Regular cardiac myocyte (primary cell): ENCODE data around the gene OTOP2. TPM values are rescaled to one million over a fixed set of nuclear protein-coding genes. Genes with fewer than 3 reads are reported as not detected.

ENCODE experiments used
- total RNA-seq: library from RNA; depleted of rRNA; stranded (reverse); fragments of >200 nt; gene quantifications from 2 replicates; pipeline ENCODE4 v1.2.3, GENCODE V29; 2014

Gene OTOP2
- not detected in 2 replicates for total RNA-seq

DNA sequence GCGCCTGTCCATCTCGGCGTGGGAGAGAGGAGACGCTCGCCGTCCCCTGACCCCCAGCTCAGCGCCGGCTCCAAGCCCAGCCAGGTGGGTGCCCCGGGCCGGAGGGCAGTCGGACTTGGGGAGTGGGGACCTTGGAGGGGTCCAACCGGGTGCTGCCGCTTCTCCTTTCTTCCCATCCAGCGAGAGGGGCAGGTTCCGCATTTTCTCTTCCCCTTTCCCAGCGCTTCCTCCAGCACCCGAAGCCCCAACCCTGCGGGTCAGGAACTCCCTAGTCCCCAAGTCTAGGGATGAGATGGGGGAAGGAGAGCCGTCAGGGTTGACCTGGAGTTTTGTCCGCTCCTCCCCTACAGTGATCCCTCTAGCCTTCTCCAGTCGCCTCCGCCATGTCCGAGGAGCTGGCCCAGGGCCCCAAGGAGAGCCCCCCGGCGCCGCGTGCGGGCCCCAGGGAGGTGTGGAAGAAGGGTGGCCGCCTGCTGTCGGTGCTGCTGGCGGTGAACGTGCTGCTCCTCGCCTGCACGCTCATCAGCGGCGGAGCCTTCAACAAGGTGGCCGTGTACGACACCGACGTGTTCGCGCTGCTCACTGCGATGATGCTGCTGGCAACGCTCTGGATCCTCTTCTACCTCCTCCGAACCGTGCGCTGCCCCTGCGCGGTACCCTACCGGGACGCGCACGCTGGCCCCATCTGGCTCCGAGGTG lies at the start of gene OTOP2:
OTOP2 (plus strand) TSS at position 24 of the 699 bp plus-strand sequence; CDS start at position 384, 360 bp downstream.

GRCh38 chr17:74892974-74893911 lies 30.8 kb upstream of the OTOP2 start, which contains the start of gene FADS6:
Gene FADS6 (minus strand): TSS chr17:74893633. CDS start chr17:74893595, 38 bp downstream.

GRCh38 chr17:74922694-74923537 lies 1.2 kb upstream of the OTOP2 start, which contains the start of gene USH1G:
Gene USH1G (minus strand): TSS chr17:74923255. CDS start chr17:74923073, 182 bp downstream.

DNA sequence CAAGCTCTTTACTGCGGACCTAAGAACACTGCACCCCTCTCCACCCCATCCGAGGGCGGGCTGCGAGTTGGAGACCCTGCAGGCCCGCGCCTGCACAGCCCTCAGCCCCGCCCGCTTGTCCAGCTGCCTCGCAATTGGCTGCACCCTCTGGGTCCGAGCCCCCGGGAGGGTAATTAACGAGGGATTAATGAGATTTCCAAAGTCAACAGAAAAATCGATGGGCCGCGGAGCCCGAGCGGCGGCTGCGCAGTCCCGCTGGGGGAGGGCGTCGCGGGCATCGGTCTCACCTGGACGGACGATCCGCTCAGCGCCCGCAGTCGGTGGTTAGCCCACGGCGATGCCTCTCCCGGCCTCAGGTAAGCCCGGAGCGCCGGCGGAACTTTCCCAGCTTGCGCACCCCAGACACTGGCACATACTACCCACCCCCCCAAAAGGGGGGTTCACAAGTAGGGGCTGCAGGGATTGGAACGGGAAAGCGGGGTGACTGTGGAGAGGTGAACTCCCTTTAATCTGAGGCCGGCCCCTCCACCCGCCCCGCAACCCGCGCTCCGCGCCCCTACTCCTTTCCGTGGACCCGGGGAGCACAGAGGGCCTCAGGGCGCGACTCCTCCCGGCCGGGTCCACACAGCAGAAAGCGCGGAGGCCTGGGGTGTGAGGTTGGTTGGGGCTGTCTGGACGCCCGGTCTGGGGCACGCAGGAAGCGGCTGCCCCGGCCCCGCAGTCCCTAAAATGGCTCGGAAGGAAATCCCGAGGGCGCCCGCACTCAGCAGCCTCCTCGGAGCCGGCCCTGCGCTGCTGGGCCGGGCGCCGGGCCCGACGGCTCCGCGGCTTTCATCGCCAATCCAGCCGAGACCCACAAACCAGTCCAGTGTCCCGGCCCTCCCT lies 11.8 kb downstream of the OTOP2 start, which contains the start of gene OTOP3:
OTOP3 (plus strand) TSS at position 314 of the 885 bp plus-strand sequence; CDS start at position 338, 24 bp downstream.

DNA sequence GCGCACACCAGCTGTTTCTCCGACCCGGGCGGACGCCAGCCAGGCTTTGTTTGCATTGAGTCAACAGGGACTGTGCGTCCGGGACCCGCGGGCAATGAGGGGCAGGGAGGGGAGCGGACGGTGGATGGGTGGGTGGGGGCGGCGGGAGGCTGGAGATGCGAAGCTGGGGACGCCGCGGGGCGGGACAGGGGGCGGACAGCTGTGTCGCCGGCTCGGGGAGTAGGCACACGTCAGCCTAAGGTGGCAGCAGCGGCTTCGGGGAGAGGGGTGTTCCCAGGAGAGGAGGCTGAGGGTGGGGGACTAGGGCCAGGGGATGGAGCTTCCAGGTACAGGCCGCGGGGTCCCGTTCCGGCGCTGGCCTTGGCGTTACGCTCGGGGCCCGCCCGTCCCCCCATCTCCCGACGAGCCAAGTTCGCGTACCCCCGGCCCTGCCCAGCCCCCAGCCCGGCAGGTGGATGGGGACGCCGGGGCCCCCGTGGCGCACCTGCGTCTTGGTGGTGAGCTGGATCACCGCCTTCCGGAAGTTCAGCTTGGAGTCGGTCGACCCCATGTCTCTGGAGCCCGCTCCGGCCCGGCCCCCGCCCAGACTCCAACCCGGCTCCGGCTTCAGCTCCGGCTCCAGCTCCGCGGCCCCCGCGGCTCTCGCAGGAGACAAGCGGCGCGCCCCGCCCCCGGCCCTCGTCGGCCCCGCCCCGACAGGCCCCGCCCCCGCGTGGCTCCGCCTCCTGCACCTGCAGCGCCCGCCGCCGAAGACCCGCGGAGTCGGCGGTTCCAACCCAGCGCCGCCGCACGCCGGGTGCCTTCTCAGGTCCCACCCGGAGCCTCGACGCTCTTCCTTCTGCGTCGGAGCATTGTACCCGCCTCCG lies 48.3 kb downstream of the OTOP2 start, which contains the start of gene HID1:
HID1 (minus strand) TSS at position 653 of the 866 bp plus-strand sequence; CDS start at position 550, 103 bp downstream.

Other genes with a start within 250 kb of the OTOP2 start
- not detected in 2 replicates for gene CD300LF, start 211.3 kb upstream of the OTOP2 start, total RNA-seq
- gene RAB37, start 187.0 kb upstream of the OTOP2 start, total RNA-seq: under 0.01 and 0.19 TPM in 2 replicates
- 3.4 and 10.7 TPM in 2 replicates for gene NHERF1, start 175.6 kb upstream of the OTOP2 start, total RNA-seq
- gene NAT9, start 147.9 kb upstream of the OTOP2 start, total RNA-seq: 28.0 and 35.5 TPM in 2 replicates
- gene GRIN2C, start 64.4 kb upstream of the OTOP2 start, total RNA-seq: 0.19 and 0.28 TPM in 2 replicates
- gene FDXR, start 51.3 kb upstream of the OTOP2 start, total RNA-seq: 31.4 and 47.6 TPM in 2 replicates
- gene FADS6, start 30.6 kb upstream of the OTOP2 start, total RNA-seq: not detected in 2 replicates
- under 0.01 TPM in 1 of 2 replicates, not detected in the other for gene USH1G, start 1.0 kb upstream of the OTOP2 start, total RNA-seq
- not detected in 2 replicates for gene OTOP3, start 11.6 kb downstream of the OTOP2 start, total RNA-seq
- 1.4 and 5.8 TPM in 2 replicates for gene HID1, start 48.5 kb downstream of the OTOP2 start, total RNA-seq
- gene CDR2L, start 63.4 kb downstream of the OTOP2 start, total RNA-seq: 17.5 and 25.1 TPM in 2 replicates
- 27.9 and 47.0 TPM in 2 replicates for gene MRPL58, start 88.4 kb downstream of the OTOP2 start, total RNA-seq
- 332 and 359 TPM in 2 replicates for gene ATP5PD, start 122.7 kb downstream of the OTOP2 start, total RNA-seq
- 14.7 and 16.7 TPM in 2 replicates for gene KCTD2, start 123.0 kb downstream of the OTOP2 start, total RNA-seq
- 3.3 and 6.2 TPM in 2 replicates for gene SLC16A5, start 163.7 kb downstream of the OTOP2 start, total RNA-seq
- gene ARMC7, start 185.7 kb downstream of the OTOP2 start, total RNA-seq: 1.4 and 1.9 TPM in 2 replicates
- 31.3 and 51.0 TPM in 2 replicates for gene NT5C, start 207.5 kb downstream of the OTOP2 start, total RNA-seq
- gene JPT1, start 230.2 kb downstream of the OTOP2 start, total RNA-seq: 60.3 and 215 TPM in 2 replicates